GM19193 (cell line): ENCODE results near the gene LPCAT1.

Experiments
- POLR2A ChIP-seq: IDR thresholded peaks from 4 replicates; pipeline ENCODE4 v1.6.1; 2011; ENCODE audit not compliant: insufficient read depth, insufficient read length; ENCODE audit errors: extremely low read depth

LPCAT1 gene

GRCh38 chr5:1536322-1536845 is 12.6 kb upstream of the LPCAT1 start:
- peak; percentile 52 for TF ChIP-seq POLR2A

- no peak for TF ChIP-seq POLR2A
Observed at GRCh38 chr5:1535646-1536045, 11.9 kb upstream of the LPCAT1 start.

GRCh38 chr5:1532384-1532783 is 8.6 kb upstream of the LPCAT1 start:
- no peak for TF ChIP-seq POLR2A

GRCh38 chr5:1529498-1529897 is 5.7 kb upstream of the LPCAT1 start:
- TF ChIP-seq POLR2A: no peak

- no peak for TF ChIP-seq POLR2A
Observed at GRCh38 chr5:1527533-1528205, 3.9 kb upstream of the LPCAT1 start.

- TF ChIP-seq POLR2A: no peak
Observed at GRCh38 chr5:1526681-1527131, 2.9 kb upstream of the LPCAT1 start.

GRCh38 chr5:1526190-1526631 is 2.5 kb upstream of the LPCAT1 start:
- no peak for TF ChIP-seq POLR2A

GRCh38 chr5:1525624-1526189 is 1.9 kb upstream of the LPCAT1 start:
- TF ChIP-seq POLR2A: no peak

GRCh38 chr5:1524799-1525623 is 1.3 kb upstream of the LPCAT1 start:
- no peak for TF ChIP-seq POLR2A

GRCh38 chr5:1524481-1524798 is 680 bp upstream of the LPCAT1 start:
- TF ChIP-seq POLR2A: no peak

- no peak for TF ChIP-seq POLR2A
Observed at GRCh38 chr5:1523480-1523792, 324 bp downstream of the LPCAT1 start.

GRCh38 chr5:1522601-1523479 is 920 bp downstream of the LPCAT1 start:
- no peak for TF ChIP-seq POLR2A

GRCh38 chr5:1521671-1522600 is 1.8 kb downstream of the LPCAT1 start:
- no peak for TF ChIP-seq POLR2A

- no peak for TF ChIP-seq POLR2A
Observed at GRCh38 chr5:1520791-1521453, 2.8 kb downstream of the LPCAT1 start.

GRCh38 chr5:1519631-1520210 is 4.0 kb downstream of the LPCAT1 start:
- TF ChIP-seq POLR2A: no peak
